Stimulated activated CD8-positive, alpha-beta memory T cell treated with anti-CD3 and anti-CD28 coated beads, Interleukin-15, amount 100 ng/mL, for 48 hours (primary cell): ENCODE measurements around the gene DOCK3.
"Not testable (repeated sequence)": the region's sequence is repeated elsewhere in the genome, so short reads cannot be mapped to it uniquely, and the experiment has no call there.

Experiments used
- DNase-seq, 2 donors: peaks; one replicate each; pipeline ENCODE4 v3.0.0-alpha.2; 2020; ENCODE audit warnings: low read depth in 2 of 2

The DOCK3 gene

GRCh38 chr3:51306093-51306492 lies 631.4 kb downstream of the DOCK3 start:
- no peak for DNase-seq

GRCh38 chr3:51307458-51307857 lies 632.7 kb downstream of the DOCK3 start:
- DNase-seq = no peak

GRCh38 chr3:51307945-51308607 lies 633.3 kb downstream of the DOCK3 start:
- DNase-seq = not testable (repeated sequence)

DNA sequence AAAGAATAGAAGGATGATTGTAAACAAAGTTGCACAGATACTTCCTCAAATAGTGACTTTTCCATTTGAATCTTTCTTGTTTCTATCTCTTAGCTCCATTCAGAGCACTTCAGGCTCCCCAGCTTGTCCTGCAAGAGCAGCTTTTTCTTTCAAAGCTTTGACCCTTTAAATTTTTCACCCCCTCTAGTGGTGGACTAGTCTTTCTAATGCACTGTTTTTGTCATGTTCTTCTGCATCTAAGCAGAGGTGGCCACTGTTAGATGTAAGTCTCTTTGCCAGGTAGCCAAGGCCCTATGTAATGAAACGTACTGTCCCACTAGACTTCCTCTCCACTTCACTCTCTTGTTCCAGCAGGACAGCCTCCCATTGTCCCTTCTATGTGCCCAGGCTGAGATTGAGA lies 636.3 kb downstream of the DOCK3 start:
- DNase-seq = no peak

- DNase-seq = no peak
Measured at GRCh38 chr3:51328206-51328605, 653.5 kb downstream of the DOCK3 start.

DNA sequence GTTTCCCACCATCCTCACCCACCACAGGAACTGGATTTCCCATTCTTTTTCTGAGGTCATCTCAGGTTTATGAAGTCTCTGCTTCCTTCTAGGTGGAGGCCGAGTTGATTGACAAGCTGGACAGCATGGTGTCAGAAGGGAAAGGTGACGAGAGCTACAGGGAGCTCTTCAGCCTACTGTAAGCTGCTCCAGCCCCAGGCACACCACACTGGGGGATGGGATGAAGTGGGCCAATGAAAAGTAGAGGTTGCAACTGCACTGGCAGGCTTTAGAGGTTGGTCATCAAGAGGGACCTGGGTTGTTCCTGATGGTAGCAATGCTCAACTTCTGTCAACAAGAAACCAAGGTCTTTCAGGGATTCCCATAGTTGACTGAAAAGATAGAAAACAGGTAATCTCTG lies 655.3 kb downstream of the DOCK3 start:
- no peak for DNase-seq

DNA sequence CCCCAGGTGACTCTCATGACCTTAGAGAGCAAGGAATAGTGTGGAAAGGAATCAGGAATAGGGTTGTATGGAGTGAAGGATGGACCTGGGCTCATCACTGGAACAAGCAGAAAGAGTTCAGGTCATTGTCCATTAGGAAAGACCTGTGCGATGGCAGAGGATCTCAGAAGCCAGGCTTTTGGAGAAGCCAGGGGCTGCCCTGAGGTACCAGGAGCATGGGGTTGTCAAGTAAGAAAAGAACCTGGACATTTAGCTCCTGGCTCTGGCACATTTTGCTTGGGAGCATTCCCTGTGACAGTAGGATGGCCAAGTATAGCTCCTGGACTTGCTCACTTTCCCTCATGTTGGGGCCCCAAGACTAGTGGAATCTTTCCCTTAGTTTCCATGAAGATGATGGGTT lies 657.4 kb downstream of the DOCK3 start:
- no peak for DNase-seq

DNA sequence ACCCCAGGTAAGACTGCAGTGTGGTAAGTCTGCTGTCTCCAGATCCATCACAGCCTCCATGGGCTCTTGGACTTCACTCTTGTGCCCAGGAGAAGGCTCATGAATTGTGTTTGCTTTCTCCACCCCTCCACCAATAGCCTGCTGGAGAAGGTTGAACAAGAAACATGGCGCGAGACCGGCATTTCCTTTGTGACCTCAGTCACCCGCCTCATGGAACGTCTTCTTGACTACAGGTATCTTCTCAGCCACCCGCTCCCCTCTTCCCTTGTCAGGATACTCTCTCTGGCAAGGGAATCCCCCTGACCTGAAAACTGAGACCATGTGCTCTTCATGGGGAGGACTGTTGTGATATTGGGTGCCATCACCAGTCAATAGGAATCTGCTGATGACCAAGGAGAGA lies 658.3 kb downstream of the DOCK3 start:
- DNase-seq = no peak

GRCh38 chr3:51336261-51336660 lies 661.5 kb downstream of the DOCK3 start:
- no peak for DNase-seq

- DNase-seq = no peak
Measured at GRCh38 chr3:51337666-51338065, 662.9 kb downstream of the DOCK3 start.

DNA sequence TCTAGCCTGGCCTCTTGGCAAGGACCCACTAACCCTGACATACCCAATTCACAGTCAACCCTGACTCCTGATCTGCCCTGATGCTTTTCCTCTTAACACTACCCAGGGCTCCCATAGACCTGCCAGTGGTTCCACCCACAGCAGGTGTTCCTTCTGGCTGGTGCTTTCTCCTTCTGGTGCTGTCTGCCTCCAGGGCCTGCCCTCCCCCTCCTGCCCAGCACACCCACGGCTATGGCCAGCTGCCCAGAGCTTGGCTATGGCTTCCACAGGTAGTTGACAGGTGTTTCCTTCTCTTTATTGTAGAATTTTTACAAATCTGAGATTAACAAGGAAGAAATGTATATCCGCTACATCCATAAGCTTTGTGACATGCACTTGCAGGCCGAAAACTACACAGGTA lies 663.9 kb downstream of the DOCK3 start:
- no peak for DNase-seq

GRCh38 chr3:51340013-51340829 lies 665.5 kb downstream of the DOCK3 start:
- DNase-seq = no peak

GRCh38 chr3:51340989-51341636 lies 666.4 kb downstream of the DOCK3 start:
- DNase-seq = no peak

DNA sequence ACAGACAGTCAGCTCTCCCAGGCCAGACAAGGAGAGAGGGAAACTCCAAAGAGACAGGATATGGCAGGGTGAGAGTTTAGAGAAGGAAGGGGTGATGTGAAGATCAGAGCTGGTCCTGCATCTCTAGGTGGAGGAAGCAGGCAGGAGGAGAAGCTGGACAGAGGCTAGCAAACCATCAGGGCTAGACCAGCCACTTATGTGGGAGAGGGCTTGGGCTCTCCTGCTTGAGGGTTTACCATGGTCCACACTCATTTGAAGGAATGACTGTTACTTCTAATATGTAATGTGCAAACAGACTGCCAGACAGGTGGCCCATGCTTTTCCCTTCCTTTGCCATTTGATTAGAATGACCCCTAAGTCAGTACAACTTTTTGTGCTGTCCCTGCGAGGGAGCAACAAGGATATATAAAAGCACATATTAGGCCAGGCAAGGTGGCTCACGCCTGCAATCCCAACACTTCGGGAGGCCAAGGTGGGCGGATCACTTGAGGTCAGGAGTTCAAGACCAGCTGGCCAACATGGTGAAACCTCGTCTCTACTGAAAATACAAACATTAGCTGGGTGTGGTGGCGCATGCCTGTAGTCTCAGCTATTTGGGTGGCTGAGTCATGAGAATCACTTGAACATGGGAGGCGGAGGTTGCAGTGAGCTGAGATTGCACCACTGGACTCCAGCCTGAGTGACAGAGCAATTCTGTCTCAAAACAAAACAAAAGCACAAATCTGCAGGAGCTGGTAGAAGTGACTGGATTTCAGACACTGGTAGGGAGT lies 669.4 kb downstream of the DOCK3 start:
- DNase-seq = no peak

DNA sequence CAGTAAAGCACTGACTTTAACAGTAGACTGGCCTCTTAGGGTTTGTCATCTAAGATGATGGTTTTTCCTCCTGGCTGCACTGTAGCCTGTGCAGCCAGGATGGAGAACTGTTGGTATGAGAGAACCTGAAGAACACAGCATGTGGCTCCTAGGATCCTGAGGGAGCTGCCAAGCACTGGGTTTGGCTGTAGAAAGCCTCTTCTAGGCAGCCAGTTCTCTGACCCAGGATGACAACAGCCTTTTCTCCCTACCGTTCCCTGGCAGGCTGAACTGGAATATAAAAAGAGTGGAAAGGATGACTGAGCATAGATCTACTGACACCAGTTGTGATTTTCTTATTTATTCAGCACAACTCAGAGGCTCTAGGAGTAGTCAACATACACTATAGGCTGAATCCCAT lies 676.0 kb downstream of the DOCK3 start:
- no peak for DNase-seq

- DNase-seq = no peak
Measured at GRCh38 chr3:51353131-51353530, 678.4 kb downstream of the DOCK3 start.

GRCh38 chr3:51353691-51354090 lies 679.0 kb downstream of the DOCK3 start:
- DNase-seq = peak in 1 of 2 donors; percentile 3

GRCh38 chr3:51354172-51354571 lies 679.4 kb downstream of the DOCK3 start:
- no peak for DNase-seq

GRCh38 chr3:51354731-51355615 lies 680.2 kb downstream of the DOCK3 start:
- DNase-seq = no peak

- DNase-seq = no peak
Measured at GRCh38 chr3:51355891-51356578, 681.3 kb downstream of the DOCK3 start.
